NCI-H82 treated with DMSO at 0.1 percent for 48 hours (cell line): ENCODE measurements around the gene ALG10B.

Source experiments
- DNase-seq: peaks from one replicate; lab custom pipeline; 2025; ENCODE audit not compliant: unreplicated experiment; lab: John Stamatoyannopoulos, UW

The ALG10B gene

DNA sequence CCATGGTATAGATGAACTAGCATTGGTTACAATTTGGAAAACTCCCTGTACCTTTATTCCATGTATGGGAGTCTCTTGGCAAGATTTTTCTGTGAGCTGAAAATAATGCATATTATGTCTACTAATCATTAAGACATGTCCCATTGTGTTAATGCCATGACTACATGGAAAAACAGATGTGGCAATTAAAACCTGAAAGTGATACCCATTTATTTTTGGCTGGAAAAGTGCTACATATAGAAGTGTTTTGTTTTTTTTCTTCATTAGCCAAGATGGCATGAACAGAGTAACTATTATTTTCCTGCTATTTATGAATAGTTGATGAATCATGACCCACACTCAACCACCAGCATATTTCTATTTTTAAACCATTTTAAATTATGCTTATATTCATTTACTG is 58.2 kb downstream of the ALG10B start:
- no peak for DNase-seq
